K562 (cell line): Measurements from ENCODE around the gene CLCN1.

Experiments used
- ATF1 ChIP-seq, 2 experiments: fragments of 450-650 bp in 1 of 2; IDR thresholded peaks; 2 replicates each; pipeline ENCODE4 v1.6.1; 2016; ENCODE audit warnings: missing compliant biosample characterization in 1 of 2, missing genetic modification characterization in 1 of 2
- BRCA1 ChIP-seq, 2 experiments: fragments of 450-650 bp in 1 of 2; sonication (generic) in 1 of 2; formaldehyde crosslinking in 1 of 2; IDR thresholded peaks; 2 replicates each; pipeline versions ENCODE4 v1.5.0 to v1.6.1; 2017 to 2020; ENCODE audit warnings: mild to moderate bottlenecking in 1 of 2, missing genetic modification reagents in 1 of 2
- CTCF ChIP-seq, 3 experiments: IDR thresholded peaks in 2 of 3; conservative IDR thresholded peaks in 1 of 3; 2 replicates each; pipeline ENCODE4 v1.5.1; 2011 to 2012; ENCODE audit warnings: low read length in 3 of 3, mild to moderate bottlenecking in 3 of 3, control low read depth in 2 of 3, improper control_type of control experiment in 1 of 3, inconsistent platforms in 1 of 3, low read depth in 1 of 3, mixed read lengths in 1 of 3, moderate library complexity in 1 of 3; ENCODE audit not compliant: insufficient read depth in 2 of 3
- KLF16 ChIP-seq: IDR thresholded peaks from 2 replicates; pipeline ENCODE4 v1.6.1; 2016; ENCODE audit warnings: antibody characterized with exemption
- MXD1 ChIP-seq: fragments of 250-450 bp; sonication (Bioruptor Pico); IDR thresholded peaks from 2 replicates; pipeline ENCODE4 v1.8.0; 2021; ENCODE audit warnings: borderline replicate concordance, mild to moderate bottlenecking, moderate library complexity; ENCODE audit not compliant: poor library complexity, severe bottlenecking
- SMARCC2 ChIP-seq: fragments of 450-650 bp; IDR thresholded peaks from 2 replicates; pipeline ENCODE4 v1.6.1; 2017; ENCODE audit warnings: antibody characterized with exemption, moderate library complexity, mild to moderate bottlenecking, low read depth
- ZNF274 ChIP-seq: IDR thresholded peaks from 2 replicates; pipeline ENCODE4 v1.6.1; 2011; ENCODE audit warnings: low read depth, mild to moderate bottlenecking, low read length, moderate library complexity, borderline replicate concordance

GRCh38 chr7:143304938-143305337 lies 11.0 kb upstream of the CLCN1 start:
- TF ChIP-seq MXD1 (CRISPR knock-in tag) (no peak), KLF16 (no peak), ZNF274 (no peak), CTCF (IDR thresholded peaks at IDR 0.05 in 2 of 3, conservative IDR thresholded peaks at IDR 0.05 in 1 of 3; ENCODE audit: insufficient read depth in 2 of 3, low read depth in 1 of 3, low read length in 3 of 3) (no peak), SMARCC2 (no peak), ATF1 (CRISPR knock-in tag; IDR thresholded peaks at IDR 0.05) (no peak), ATF1 (tag; IDR thresholded peaks at IDR 0.05) (no peak), BRCA1 (IDR thresholded peaks at IDR 0.05) (no peak), BRCA1 (CRISPR knock-in tag; IDR thresholded peaks at IDR 0.05) (no peak)
